Measurements from ENCODE around the gene ARRDC2. TPM values are rescaled to one million over a fixed set of nuclear protein-coding genes. Genes with fewer than 3 reads are reported as not detected.

Gene ARRDC2
- total and polyA plus RNA-seq, 2 of the 13 experiments (the other 11 are each of a cell fraction or from before 2014, with no cell fraction given) = 2.1 to 3.4 TPM

DNA sequence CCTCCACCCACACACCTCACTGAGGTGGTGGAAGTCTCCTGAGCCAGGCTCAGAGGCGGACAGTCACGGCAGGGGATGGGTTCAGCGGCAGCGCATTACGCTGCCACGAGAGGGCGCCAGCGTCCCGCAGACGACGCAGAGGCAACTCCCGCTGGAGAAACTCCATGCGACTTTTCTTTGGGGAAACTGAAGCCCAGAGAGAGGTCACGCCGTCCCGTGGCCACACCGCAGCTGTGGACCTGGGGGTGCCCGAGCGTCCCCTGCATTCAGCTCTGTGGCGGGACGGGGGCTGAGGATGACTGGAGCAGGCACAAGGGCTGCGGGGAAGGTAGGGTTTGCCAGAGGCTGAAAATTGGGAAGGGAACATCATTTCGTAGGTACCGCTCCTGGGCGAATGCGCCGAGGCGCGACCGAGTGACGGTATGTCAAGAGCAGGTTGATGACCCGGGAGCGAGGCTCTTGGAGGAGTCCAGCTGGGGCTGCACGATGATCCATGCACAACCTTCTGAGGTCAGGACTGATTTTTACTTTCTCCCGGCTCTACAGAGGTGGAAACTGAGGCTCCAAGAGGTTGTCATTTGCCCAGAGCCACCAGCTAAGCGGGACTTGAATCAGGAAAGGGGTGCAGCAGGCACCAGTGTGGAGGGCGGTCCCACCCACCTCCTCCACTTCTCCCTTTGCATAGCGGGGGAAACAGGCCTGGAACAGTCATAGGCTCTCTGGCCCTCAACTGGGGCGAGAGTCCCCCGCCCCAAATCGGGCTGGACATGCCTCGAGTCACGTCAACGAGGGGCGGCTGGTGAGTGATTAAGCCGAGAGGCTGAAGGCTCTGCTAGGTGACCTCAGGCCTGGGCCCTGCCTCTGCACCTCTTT lies 690 bp upstream of the ARRDC2 start (continued):
- TF ChIP-seq, protein P1, sequence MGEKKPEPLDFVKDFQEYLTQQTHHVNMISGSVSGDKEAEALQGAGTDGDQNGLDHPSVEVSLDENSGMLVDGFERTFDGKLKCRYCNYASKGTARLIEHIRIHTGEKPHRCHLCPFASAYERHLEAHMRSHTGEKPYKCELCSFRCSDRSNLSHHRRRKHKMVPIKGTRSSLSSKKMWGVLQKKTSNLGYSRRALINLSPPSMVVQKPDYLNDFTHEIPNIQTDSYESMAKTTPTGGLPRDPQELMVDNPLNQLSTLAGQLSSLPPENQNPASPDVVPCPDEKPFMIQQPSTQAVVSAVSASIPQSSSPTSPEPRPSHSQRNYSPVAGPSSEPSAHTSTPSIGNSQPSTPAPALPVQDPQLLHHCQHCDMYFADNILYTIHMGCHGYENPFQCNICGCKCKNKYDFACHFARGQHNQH (CRISPR knock-in tag; IDR thresholded peaks at IDR 0.05) = peak; percentile 54; the same call in 1 of the 2 replicates
- TF ChIP-seq SRSF1 (optimal IDR thresholded peaks at IDR 0.05; ENCODE audit: low read depth, low read length) (no peak), ZZZ3 (CRISPR knock-in tag; IDR thresholded peaks at IDR 0.05; ENCODE audit: borderline replicate concordance) (no peak), SAP130 (CRISPR knock-in tag; IDR thresholded peaks at IDR 0.05; ENCODE audit: low read depth) (peak; percentile 57; the same call in 1 of the 2 replicates), ZBTB42 (CRISPR knock-in tag; IDR thresholded peaks at IDR 0.05) (no peak), IRF2 (CRISPR knock-in tag; IDR thresholded peaks at IDR 0.05) (peak; percentile 87), RBM39 (IDR thresholded peaks at IDR 0.05; ENCODE audit: low read depth, low read length, poor library complexity, severe bottlenecking) (peak; percentile 20), RORA (CRISPR knock-in tag; IDR thresholded peaks at IDR 0.05) (no peak), ZSCAN25 (CRISPR knock-in tag; IDR thresholded peaks at IDR 0.05) (0 out of 2 replicates have a peak, but pooled peaks have one; percentile 22), EP300 (IDR thresholded peaks at IDR 0.05; ENCODE audit: low read depth in 2 of 2, low read length in 2 of 2) (no peak), EP300 (CRISPR knock-in tag; IDR thresholded peaks at IDR 0.05; ENCODE audit: borderline replicate concordance) (no peak), MTF2 (CRISPR knock-in tag; IDR thresholded peaks at IDR 0.05; ENCODE audit: borderline replicate concordance) (no peak), BHLHE40 (IDR thresholded peaks at IDR 0.05; ENCODE audit: low read length) (0 out of 2 replicates have a peak, but pooled peaks have one; percentile 35), MAF1 (CRISPR knock-in tag; IDR thresholded peaks at IDR 0.05; ENCODE audit: borderline replicate concordance) (peak; percentile 63; the same call in 1 of the 2 replicates), ZNF550 (CRISPR knock-in tag; IDR thresholded peaks at IDR 0.05; ENCODE audit: borderline replicate concordance) (0 out of 2 replicates have a peak, but pooled peaks have one; percentile 42), ZNF572 (CRISPR knock-in tag; IDR thresholded peaks at IDR 0.05) (0 out of 2 replicates have a peak, but pooled peaks have one; percentile 31), IKZF1 (IDR thresholded peaks at IDR 0.05) (no peak), ZNF337 (CRISPR knock-in tag; IDR thresholded peaks at IDR 0.05; ENCODE audit: borderline replicate concordance, low read depth) (no peak; the same call in 1 of the 2 replicates), PHF20 (CRISPR knock-in tag; IDR thresholded peaks at IDR 0.05) (no peak)
- TF ChIP-seq, protein P2, sequence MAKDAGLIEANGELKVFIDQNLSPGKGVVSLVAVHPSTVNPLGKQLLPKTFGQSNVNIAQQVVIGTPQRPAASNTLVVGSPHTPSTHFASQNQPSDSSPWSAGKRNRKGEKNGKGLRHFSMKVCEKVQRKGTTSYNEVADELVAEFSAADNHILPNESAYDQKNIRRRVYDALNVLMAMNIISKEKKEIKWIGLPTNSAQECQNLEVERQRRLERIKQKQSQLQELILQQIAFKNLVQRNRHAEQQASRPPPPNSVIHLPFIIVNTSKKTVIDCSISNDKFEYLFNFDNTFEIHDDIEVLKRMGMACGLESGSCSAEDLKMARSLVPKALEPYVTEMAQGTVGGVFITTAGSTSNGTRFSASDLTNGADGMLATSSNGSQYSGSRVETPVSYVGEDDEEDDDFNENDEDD (CRISPR knock-in tag; IDR thresholded peaks at IDR 0.05; ENCODE audit: borderline replicate concordance) = no peak
- TF ChIP-seq, protein P3, sequence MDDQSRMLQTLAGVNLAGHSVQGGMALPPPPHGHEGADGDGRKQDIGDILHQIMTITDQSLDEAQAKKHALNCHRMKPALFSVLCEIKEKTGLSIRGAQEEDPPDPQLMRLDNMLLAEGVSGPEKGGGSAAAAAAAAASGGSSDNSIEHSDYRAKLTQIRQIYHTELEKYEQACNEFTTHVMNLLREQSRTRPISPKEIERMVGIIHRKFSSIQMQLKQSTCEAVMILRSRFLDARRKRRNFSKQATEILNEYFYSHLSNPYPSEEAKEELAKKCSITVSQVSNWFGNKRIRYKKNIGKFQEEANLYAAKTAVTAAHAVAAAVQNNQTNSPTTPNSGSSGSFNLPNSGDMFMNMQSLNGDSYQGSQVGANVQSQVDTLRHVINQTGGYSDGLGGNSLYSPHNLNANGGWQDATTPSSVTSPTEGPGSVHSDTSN (CRISPR knock-in tag; IDR thresholded peaks at IDR 0.05; ENCODE audit: borderline replicate concordance) = no peak
- TF ChIP-seq, protein P4, sequence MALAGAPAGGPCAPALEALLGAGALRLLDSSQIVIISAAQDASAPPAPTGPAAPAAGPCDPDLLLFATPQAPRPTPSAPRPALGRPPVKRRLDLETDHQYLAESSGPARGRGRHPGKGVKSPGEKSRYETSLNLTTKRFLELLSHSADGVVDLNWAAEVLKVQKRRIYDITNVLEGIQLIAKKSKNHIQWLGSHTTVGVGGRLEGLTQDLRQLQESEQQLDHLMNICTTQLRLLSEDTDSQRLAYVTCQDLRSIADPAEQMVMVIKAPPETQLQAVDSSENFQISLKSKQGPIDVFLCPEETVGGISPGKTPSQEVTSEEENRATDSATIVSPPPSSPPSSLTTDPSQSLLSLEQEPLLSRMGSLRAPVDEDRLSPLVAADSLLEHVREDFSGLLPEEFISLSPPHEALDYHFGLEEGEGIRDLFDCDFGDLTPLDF (CRISPR knock-in tag; IDR thresholded peaks at IDR 0.05) = 0 out of 2 replicates have a peak, but pooled peaks have one; percentile 40
